Measurements from ENCODE around the gene GRIN1. TPM values are rescaled to one million over a fixed set of nuclear protein-coding genes. Genes with fewer than 3 reads are reported as not detected.

GRIN1 gene
- polyA plus RNA-seq, 3 donors, result not detected

DNA sequence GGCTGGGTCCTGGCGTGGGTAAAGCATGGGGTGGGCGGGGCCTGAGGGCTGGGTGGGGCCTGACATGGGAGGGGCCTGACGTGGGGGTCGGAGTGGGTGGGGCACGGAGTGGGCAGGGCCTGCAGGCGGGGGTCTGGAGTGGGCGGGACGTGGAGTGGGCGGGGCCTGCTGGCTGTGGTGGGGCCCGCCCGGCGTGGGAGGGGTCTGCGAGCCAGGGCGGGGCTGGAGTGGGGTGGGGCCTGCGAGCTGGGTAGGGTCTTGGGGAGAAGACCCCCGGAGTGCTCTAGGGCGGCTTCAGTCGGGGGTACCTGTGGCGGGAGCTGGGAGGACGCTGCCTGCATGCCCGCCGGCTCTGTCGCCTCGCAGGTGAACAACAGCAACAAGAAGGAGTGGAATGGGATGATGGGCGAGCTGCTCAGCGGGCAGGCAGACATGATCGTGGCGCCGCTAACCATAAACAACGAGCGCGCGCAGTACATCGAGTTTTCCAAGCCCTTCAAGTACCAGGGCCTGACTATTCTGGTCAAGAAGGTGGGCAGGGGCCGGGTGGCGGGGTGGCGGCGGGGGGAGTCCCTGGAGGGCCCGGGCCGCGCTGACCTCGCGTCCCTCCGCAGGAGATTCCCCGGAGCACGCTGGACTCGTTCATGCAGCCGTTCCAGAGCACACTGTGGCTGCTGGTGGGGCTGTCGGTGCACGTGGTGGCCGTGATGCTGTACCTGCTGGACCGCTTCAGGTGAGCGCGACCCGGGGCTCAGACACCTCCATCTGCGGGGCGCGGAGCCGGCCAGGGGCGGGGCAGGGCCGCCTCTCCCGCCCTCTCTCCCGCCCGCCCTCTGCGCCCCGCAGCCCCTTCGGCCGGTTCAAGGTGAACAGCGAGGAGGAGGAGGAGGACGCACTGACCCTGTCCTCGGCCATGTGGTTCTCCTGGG, 22.9 kb downstream of the GRIN1 start:
- no peak for DNase-seq (ENCODE audit: low read depth in 3 of 3, low spot score in 2 of 3)

DNA sequence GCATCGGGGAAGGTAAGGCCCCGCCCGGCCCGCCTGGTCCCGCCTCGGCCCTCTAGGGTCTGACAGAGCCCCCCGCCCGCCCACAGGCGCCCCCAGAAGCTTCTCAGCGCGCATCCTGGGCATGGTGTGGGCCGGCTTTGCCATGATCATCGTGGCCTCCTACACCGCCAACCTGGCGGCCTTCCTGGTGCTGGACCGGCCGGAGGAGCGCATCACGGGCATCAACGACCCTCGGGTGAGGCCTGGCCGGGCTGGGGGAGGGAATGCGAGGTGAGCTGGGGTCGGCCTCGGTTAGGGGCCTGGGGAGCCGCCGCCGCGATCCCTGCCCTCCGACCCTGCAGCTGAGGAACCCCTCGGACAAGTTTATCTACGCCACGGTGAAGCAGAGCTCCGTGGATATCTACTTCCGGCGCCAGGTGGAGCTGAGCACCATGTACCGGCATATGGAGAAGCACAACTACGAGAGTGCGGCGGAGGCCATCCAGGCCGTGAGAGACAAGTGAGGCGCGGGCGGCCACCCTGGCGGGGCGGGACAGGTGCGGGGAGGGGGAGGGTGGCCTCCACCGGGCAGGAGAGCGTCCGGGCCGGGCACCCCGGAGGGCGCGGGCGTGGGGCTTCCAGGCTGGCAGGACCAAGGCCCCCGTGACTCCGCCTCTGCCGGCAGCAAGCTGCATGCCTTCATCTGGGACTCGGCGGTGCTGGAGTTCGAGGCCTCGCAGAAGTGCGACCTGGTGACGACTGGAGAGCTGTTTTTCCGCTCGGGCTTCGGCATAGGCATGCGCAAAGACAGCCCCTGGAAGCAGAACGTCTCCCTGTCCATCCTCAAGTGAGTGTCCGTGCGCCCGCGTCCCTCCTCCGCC, 23.8 kb downstream of the GRIN1 start:
- DNase-seq (ENCODE audit: low read depth in 3 of 3, low spot score in 2 of 3), result no peak

GRCh38 chr9:137163365-137163715, 24.4 kb downstream of the GRIN1 start:
- DNase-seq (ENCODE audit: low read depth in 3 of 3, low spot score in 2 of 3), result no peak

- no peak for DNase-seq (ENCODE audit: low read depth in 3 of 3, low spot score in 2 of 3)
These were observed 24.9 kb downstream of the GRIN1 start for GRCh38 chr9:137163805-137164204.

DNA sequence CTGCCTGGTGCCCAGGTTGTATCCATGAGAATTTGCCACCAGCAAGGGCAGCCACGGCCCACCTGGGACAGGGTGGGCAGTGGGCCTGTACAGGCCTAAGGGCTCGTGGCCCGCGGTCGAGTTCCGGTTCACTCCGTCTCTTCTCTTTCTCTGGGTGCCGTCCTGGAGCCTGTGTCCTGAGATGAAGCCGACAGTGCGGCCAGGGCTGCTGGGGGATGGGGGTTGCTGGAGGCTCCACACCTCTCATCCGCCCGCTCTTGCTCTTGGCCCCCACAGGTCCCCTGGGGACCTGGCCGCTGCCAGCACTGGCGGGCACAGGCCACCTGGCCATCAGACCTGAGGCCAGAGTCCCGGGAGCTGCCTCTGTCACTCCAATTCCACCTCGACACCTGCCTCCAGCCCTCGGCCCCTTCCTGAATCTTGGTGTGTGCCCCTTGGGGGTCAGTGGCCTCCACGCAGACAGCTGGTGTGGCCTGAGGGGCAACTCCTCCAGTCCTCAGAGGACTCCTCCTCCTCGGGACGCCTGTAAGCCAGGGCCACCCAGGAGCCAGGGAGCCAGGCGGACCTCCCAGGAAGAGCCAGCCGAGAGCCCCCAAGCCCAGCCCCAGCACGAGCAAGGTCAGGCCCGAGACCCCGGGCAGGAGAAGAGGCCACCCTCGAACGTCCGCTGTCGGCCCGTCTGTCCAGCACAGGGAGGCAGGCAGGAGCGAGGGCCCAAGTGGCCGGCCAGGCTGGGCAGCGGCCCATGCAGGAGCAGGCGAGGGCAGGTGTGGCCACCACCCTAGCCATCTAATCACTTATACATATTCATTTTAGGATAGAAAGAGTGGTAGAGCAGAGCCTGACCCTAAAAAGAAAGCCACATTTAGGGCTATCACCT, 25.7 kb downstream of the GRIN1 start:
- no peak for DNase-seq (ENCODE audit: low read depth in 3 of 3, low spot score in 2 of 3)

DNA sequence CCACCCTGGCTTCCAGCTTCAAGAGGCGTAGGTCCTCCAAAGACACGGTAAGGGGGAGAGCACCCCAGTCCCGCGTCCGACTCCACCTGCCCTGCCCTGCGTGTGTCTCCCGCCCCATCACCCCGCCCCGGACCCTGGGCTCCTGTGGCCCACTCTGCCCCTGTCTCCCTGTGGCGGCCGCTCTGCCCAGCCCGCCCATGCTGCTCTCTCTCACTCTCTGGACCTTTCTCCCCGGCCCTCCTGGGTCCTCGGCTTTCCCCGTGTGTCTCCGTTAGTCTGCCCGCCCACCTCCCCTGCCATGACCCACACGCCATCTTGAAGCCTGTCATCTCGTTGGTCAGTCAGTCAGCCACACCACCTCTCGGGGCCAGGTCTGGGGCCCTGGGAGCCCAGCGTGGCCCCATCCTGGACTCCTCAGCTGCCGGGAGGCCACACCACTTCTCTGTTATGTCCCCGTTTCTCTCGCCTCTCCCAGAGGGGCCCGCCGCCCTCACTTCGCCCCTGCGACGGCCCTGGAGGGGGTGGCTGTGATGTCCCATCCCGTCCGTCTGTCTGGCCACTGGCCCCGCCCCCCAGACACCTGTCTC, 26.4 kb downstream of the GRIN1 start:
- DNase-seq (ENCODE audit: low read depth in 3 of 3, low spot score in 2 of 3), result no peak

DNA sequence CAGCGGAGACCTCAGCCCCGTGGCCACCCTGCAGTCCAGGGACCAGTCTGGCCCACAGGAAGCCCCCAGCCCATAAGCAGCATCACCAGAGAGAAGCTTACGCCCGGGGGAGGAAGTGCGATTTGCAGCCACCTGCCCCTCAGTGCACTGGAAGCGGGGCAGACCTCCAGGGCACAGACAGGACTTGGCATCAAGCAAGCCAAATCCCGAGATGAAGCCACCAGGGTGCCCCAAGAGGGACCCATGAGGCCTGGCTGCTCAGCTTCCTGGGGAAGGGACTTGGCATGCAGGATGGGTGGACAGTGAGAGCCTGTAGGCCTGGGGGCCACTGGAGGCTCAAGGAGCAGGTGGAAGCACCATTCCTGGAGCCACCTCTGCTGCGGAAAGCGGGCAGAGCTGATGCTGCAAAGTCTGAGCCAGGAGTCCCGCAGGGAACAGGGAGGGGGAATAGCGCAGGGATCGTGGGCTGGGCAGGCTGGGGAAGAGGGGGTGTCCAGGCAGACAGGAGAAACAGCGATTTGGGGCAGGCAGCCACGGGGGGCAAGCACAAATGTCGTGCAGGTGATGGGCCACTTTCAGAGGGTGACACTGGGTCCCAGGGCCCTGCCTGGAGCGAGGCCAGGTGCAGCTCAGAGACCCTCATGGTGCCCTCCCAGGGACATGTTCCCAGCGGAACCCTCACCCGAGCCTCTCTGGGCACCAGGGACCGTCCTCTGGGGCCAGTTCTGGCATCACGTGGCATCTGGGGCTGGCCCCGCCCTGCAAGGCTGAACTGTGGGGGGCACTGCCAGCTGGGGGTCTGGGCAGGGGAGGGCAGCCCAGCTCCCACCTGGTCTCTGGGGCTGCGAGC, 27.7 kb downstream of the GRIN1 start:
- no peak for DNase-seq (ENCODE audit: low read depth in 3 of 3, low spot score in 2 of 3)

- no peak for DNase-seq (ENCODE audit: low read depth in 3 of 3, low spot score in 2 of 3)
These were observed 28.4 kb downstream of the GRIN1 start for GRCh38 chr9:137167277-137167746.

- DNase-seq (ENCODE audit: low read depth in 3 of 3, low spot score in 2 of 3), result no peak
These were observed 29.0 kb downstream of the GRIN1 start for GRCh38 chr9:137167747-137168572.

DNA sequence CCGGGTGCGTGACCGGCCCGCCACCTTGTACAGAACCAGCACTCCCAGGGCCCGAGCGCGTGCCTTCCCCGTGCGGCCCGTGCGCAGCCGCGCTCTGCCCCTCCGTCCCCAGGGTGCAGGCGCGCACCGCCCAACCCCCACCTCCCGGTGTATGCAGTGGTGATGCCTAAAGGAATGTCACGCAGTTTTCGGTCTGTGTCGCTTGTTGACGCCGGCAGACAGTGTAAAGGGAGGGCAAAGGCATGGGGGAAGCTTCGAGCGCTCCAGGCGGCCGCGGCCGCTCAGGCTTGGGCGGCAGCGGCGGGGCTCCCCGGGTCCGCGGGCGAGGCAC, 29.6 kb downstream of the GRIN1 start:
- DNase-seq (ENCODE audit: low read depth in 3 of 3, low spot score in 2 of 3), result no peak

DNA sequence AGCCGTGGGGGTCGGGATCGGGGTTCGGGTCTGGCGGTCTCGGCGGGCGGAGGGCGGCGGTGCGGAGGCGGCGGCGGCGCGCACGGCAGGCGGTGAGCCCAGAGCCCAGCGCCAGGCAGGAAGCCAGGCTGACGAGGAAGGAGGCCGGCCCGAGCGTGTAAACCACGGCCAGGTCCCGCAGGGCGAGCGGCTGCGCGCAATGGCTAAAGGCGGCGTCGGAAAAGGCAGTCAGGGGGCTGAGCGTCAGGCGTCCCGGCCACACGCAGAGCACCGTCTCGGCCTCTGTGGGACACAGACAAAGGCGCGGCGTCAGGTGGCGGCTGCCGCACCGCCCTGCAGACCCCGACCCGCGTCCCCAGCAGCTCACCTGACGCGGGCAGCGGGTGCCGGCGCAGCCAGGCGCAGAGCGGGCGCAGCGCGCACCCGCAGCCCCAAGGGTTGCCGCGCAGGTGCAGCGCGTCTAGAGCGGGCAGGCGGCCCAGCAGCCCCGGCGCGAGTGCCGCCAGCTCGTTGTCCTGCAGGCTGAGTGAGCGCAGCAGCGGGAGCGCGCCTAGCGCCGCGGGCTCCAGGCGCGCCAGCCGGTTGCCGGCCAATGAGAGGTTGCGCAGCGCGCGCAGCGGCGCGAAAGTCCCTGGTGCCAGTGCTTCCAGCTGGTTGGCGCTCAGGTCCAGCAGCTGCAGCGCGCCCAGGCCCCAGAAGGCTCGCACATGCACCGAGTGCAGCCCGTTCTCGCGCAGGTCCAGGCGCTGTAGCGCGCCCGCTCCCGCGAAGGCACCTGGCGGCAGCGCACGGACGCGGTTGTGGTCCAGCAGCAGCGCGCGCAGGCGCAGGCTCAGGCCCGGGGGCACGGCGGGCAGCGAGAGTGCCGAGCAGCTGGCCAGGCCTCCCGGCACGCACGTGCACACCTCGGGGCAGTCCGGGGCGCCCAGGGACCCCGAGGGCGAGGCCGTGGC, 30.2 kb downstream of the GRIN1 start:
- DNase-seq (ENCODE audit: low read depth in 3 of 3, low spot score in 2 of 3), result peak in 1 of 3 donors; percentile 29

DNA sequence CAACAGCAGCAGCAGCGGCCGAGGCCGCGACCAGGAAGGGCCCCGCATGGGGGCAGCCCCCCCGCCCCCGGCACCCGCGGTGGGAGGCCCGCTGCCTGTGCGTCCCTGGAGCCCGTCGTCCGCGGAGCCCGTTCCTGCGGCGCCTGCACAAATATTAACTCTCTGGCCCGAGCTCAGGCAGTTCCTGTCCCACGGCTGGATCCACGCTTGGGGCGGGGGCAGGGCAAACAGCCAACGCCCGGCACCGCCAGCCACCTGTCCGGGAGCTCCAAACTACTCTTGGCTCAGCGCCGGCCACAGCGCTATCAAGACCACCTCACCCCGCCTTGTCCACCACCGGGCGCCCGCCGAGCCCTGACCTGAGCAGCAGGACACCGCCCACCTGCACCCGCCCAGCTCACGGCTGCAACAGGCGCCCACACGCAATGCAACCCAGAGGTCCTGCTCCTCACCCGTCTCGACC, 31.0 kb downstream of the GRIN1 start, which contains the start of gene LRRC26:
LRRC26 (minus strand) TSS at position 156 of the 463 bp plus-strand sequence; CDS start at position 48, 108 bp downstream.
- no peak for DNase-seq (ENCODE audit: low read depth in 3 of 3, low spot score in 2 of 3)

GRCh38 chr9:137170486-137171148, 31.7 kb downstream of the GRIN1 start:
- no peak for DNase-seq (ENCODE audit: low read depth in 3 of 3, low spot score in 2 of 3)

DNA sequence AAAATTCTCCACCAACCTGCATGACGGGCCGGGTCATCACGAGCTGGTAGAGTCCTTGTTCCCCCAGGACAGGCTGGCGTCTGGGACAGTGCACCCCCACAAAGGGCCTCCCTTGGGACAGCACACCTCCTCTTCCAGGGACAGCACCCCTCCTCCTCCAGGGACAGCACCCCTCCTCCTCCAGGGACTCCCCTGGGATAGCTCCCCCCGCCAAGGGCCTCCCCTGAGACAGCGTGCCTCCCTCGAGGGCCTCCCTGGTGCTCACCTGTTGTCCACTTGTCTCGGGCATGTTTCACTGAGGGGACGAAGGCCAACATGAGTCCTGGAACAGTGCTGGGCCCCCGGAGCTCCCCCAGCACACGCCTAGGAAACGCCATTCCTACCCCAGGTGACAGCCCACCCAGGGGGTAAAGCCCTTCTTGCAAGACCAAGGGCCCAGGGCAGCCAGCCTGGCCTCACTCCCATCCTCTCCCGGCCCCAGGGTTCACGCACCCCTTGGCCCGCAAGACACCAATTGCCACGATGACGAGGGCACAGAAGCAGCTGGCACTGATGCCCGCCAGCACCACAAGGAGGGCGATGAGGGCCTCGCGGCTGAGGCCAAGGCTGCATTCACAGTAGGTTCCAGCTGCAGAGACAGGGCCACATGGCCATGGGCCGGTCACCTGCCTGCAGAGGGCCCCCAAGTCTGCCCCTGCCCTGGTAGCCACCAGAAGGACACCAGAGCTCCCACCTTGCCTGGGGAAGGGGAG, 32.4 kb downstream of the GRIN1 start:
- no peak for DNase-seq (ENCODE audit: low read depth in 3 of 3, low spot score in 2 of 3)

- no peak for DNase-seq (ENCODE audit: low read depth in 3 of 3, low spot score in 2 of 3)
These were observed 34.2 kb downstream of the GRIN1 start for GRCh38 chr9:137172901-137173795.

Data from right renal cortex interstitium (tissue), 3 donors.